H1 (cell line): Measurements from ENCODE around the gene CPM. TPM values are rescaled to one million over a fixed set of nuclear protein-coding genes. Genes with fewer than 3 reads are reported as not detected.

Source experiments
- CTCF ChIA-PET: fragments of 300-600 bp; sonication (Branson Sonifier 250); formaldehyde crosslinking; loops from one replicate; lab custom pipeline; 2021; ENCODE audit not compliant: partially characterized antibody; lab: Charles Lee
- POLR2A ChIA-PET: fragments of 300-600 bp; sonication (Branson Sonifier 250); formaldehyde crosslinking; loops from one replicate; lab custom pipeline; 2021; ENCODE audit warnings: inconsistent platforms; ENCODE audit not compliant: partially characterized antibody; lab: Charles Lee
- DNase-seq, 2 experiments: peaks; one replicate each; pipeline versions ENCODE4 v3.0.0 to v3.0.0-alpha.2; 2010 to 2022; ENCODE audit warnings: low spot score in 2 of 2, low read depth in 1 of 2, mixed read lengths in 1 of 2
- FAIRE-seq: peaks from 2 replicates; lab custom pipeline; 2011; peaks lifted over from hg19 to GRCh38; lab: Jason Lieb, UNC
- H2AFZ ChIP-seq: 2 replicates; pipeline ENCODE4 v1.8.1; 2012; ENCODE audit warnings: low read length, inconsistent platforms
- H2AK5ac ChIP-seq: 2 replicates; pipeline ENCODE4 v1.6.1; 2013; ENCODE audit warnings: low read depth, low read length
- H2BK120ac ChIP-seq: replicated peaks from 2 replicates; pipeline ENCODE3; 2013; ENCODE audit warnings: low read depth, low read length, inconsistent platforms
- H2BK12ac ChIP-seq: 2 replicates; pipeline ENCODE4 v1.6.1; 2013; ENCODE audit warnings: low read depth, low read length
- H2BK15ac ChIP-seq: 2 replicates; pipeline ENCODE4 v1.6.1; 2013; ENCODE audit warnings: low read length
- H2BK20ac ChIP-seq: 2 replicates; pipeline ENCODE4 v1.6.1; 2013; ENCODE audit warnings: low read length
- H2BK5ac ChIP-seq: 2 replicates; pipeline ENCODE4 v1.6.1; 2013; ENCODE audit warnings: low read depth, low read length
- H3K14ac ChIP-seq: 2 replicates; pipeline ENCODE4 v1.6.1; 2013; ENCODE audit warnings: inconsistent platforms; ENCODE audit not compliant: insufficient read length
- H3K18ac ChIP-seq: 2 replicates; pipeline ENCODE4 v1.6.1; 2013; ENCODE audit warnings: low read length; ENCODE audit errors: extremely low read depth
- H3K23ac ChIP-seq: 2 replicates; pipeline ENCODE4 v1.6.1; 2013; ENCODE audit warnings: inconsistent platforms; ENCODE audit not compliant: insufficient read length
- H3K23me2 ChIP-seq: 2 replicates; pipeline ENCODE4 v1.6.1; 2013; ENCODE audit warnings: low read depth, low read length
- H3K27ac ChIP-seq: 2 replicates; pipeline ENCODE4 v1.6.1; 2011; ENCODE audit warnings: low read depth, low read length, inconsistent platforms
- H3K27me3 ChIP-seq, 4 experiments: replicated peaks in 1 of 4; 1 replicate in 1 of 4; 2 replicates in 3 of 4; pipeline versions ENCODE4 v1.6.1 to v1.8.1; 2011 to 2013; ENCODE audit warnings: low read length in 3 of 4, mild to moderate bottlenecking in 3 of 4, inconsistent platforms in 2 of 4, mixed read lengths in 2 of 4, moderate library complexity in 1 of 4; ENCODE audit not compliant: control insufficient read depth in 3 of 4, insufficient read depth in 3 of 4; ENCODE audit errors: extremely low read depth in 1 of 4
- H3K36me3 ChIP-seq, 4 experiments: 2 replicates each; pipeline versions ENCODE4 v1.6.1 to v1.8.1; 2011 to 2013; ENCODE audit warnings: mild to moderate bottlenecking in 4 of 4, low read length in 3 of 4, moderate library complexity in 2 of 4, control low read depth in 1 of 4, inconsistent platforms in 1 of 4; ENCODE audit not compliant: insufficient read depth in 4 of 4, control insufficient read depth in 2 of 4
- H3K4ac ChIP-seq: replicated peaks from 2 replicates; pipeline ENCODE3; 2013; ENCODE audit warnings: low read length, low read depth, mixed read lengths, inconsistent platforms; ENCODE audit not compliant: insufficient read length
- H3K4me1 ChIP-seq, 4 experiments: replicated peaks in 1 of 4; 1 replicate in 1 of 4; 2 replicates in 3 of 4; pipeline versions ENCODE4 v1.6.1 to v1.8.1; 2011 to 2013; ENCODE audit warnings: low read length in 3 of 4, inconsistent platforms in 2 of 4, mixed read lengths in 1 of 4; ENCODE audit not compliant: insufficient read depth in 4 of 4, control insufficient read depth in 3 of 4
- H3K4me2 ChIP-seq, 2 experiments: 2 replicates each; pipeline versions ENCODE4 v1.6.1 to v1.8.1; 2011 to 2013; ENCODE audit warnings: low read depth in 2 of 2, low read length in 2 of 2, control low read depth in 1 of 2, inconsistent platforms in 1 of 2, mild to moderate bottlenecking in 1 of 2; ENCODE audit not compliant: insufficient read depth in 1 of 2
- H3K4me3 ChIP-seq, 4 experiments: fragments of 200-600, 300-600 bp in 1 of 4; sonication (generic), shearing (Covaris generic), sonication (Bioruptor Twin) in 1 of 4; 2 replicates each; pipeline versions ENCODE4 v1.5.1 to v1.8.1; 2011 to 2016; ENCODE audit warnings: low read length in 4 of 4, low read depth in 3 of 4, control low read depth in 2 of 4, inconsistent platforms in 2 of 4, mild to moderate bottlenecking in 2 of 4, mixed read lengths in 1 of 4, moderate library complexity in 1 of 4; ENCODE audit not compliant: insufficient read depth in 2 of 4; ENCODE audit errors: extremely low read depth in 1 of 4
- H3K56ac ChIP-seq: replicated peaks from 2 replicates; pipeline ENCODE3; 2013; ENCODE audit warnings: low read depth, mild to moderate bottlenecking, mixed read lengths, low read length, inconsistent platforms; ENCODE audit not compliant: insufficient read length
- H3K79me1 ChIP-seq: 2 replicates; pipeline ENCODE4 v1.6.1; 2013; ENCODE audit warnings: low read depth, low read length, control low read depth
- H3K79me2 ChIP-seq, 2 experiments: 2 replicates each; pipeline versions ENCODE4 v1.6.1 to v1.8.1; 2012 to 2013; ENCODE audit warnings: low read length in 2 of 2, mild to moderate bottlenecking in 2 of 2, inconsistent platforms in 1 of 2; ENCODE audit not compliant: insufficient read depth in 2 of 2, control insufficient read depth in 1 of 2
- H3K9ac ChIP-seq, 4 experiments: replicated peaks in 1 of 4; 1 replicate in 1 of 4; 2 replicates in 3 of 4; pipeline versions ENCODE4 v1.6.1 to v1.8.1; 2011 to 2013; ENCODE audit warnings: low read depth in 3 of 4, low read length in 3 of 4, control low read depth in 2 of 4, mild to moderate bottlenecking in 2 of 4, moderate library complexity in 2 of 4, inconsistent platforms in 1 of 4; ENCODE audit errors: extremely low read depth in 1 of 4
- H3K9me3 ChIP-seq, 2 experiments: 2 replicates each; pipeline versions ENCODE4 v1.6.1 to v1.8.1; 2012 to 2013; ENCODE audit warnings: mild to moderate bottlenecking in 2 of 2, moderate library complexity in 2 of 2, control low read depth in 1 of 2, inconsistent platforms in 1 of 2, low read depth in 1 of 2, low read length in 1 of 2, mixed read lengths in 1 of 2; ENCODE audit not compliant: insufficient read depth in 2 of 2
- H4K20me1 ChIP-seq, 2 experiments: replicated peaks in 1 of 2; 2 replicates each; pipeline versions ENCODE3 to v1.8.1; 2011 to 2013; ENCODE audit warnings: inconsistent platforms in 2 of 2, low read length in 2 of 2, mild to moderate bottlenecking in 1 of 2; ENCODE audit not compliant: insufficient read depth in 2 of 2, control insufficient read depth in 1 of 2
- H4K5ac ChIP-seq: 2 replicates; pipeline ENCODE4 v1.6.1; 2013; ENCODE audit warnings: low read length, low read depth, mixed read lengths, inconsistent platforms; ENCODE audit not compliant: insufficient read length
- H4K8ac ChIP-seq: 2 replicates; pipeline ENCODE4 v1.8.0; 2013; ENCODE audit warnings: mild to moderate bottlenecking, moderate library complexity, low read length, inconsistent platforms; ENCODE audit not compliant: insufficient read depth; ENCODE audit errors: extremely low read depth
- H4K91ac ChIP-seq: replicated peaks from 2 replicates; pipeline ENCODE3; 2013; ENCODE audit warnings: low read length, mixed read lengths, inconsistent platforms; ENCODE audit not compliant: insufficient read length
- ATF3 ChIP-seq: IDR thresholded peaks from 2 replicates; pipeline ENCODE4 v1.6.1; 2011; ENCODE audit warnings: low read depth, mild to moderate bottlenecking, low read length; ENCODE audit not compliant: insufficient read depth
- BCL11A ChIP-seq, 2 experiments: IDR thresholded peaks; one replicate each; pipeline ENCODE4 v1.6.1; 2011; ENCODE audit warnings: low read depth in 2 of 2, low read length in 2 of 2, mild to moderate bottlenecking in 2 of 2
- CBX8 ChIP-seq: fragments of 300-800, 300-1000 bp; sonication (generic); IDR thresholded peaks from 2 replicates; pipeline ENCODE4 v1.7.1; 2016; ENCODE audit warnings: low read depth, low read length, borderline replicate concordance
- CHD2 ChIP-seq: IDR thresholded peaks from 2 replicates; pipeline ENCODE4 v1.6.1; 2012; ENCODE audit warnings: low read length, improper control_type of control experiment
- CTBP2 ChIP-seq: IDR thresholded peaks from 2 replicates; pipeline ENCODE4 v1.7.0; 2011; ENCODE audit warnings: borderline replicate concordance, mild to moderate bottlenecking, moderate library complexity, mixed read lengths, low read length; ENCODE audit not compliant: insufficient read depth, insufficient read length
- KDM4A ChIP-seq: IDR thresholded peaks from one replicate; pipeline ENCODE4 v1.7.1; 2012; ENCODE audit warnings: low read depth, mild to moderate bottlenecking, moderate library complexity, low read length, inconsistent platforms; ENCODE audit not compliant: severe bottlenecking
- SP2 ChIP-seq: IDR thresholded peaks from 2 replicates; pipeline ENCODE4 v1.6.1; 2012; ENCODE audit warnings: mild to moderate bottlenecking, low read length, inconsistent platforms
- SRF ChIP-seq: IDR thresholded peaks from 2 replicates; pipeline ENCODE4 v1.6.1; 2011; ENCODE audit warnings: mild to moderate bottlenecking, low read depth, low read length, moderate library complexity
- TAF7 ChIP-seq: optimal IDR thresholded peaks from 2 replicates; pipeline ENCODE3; 2011; ENCODE audit warnings: low read depth, mild to moderate bottlenecking, inconsistent platforms, low read length, moderate library complexity, borderline replicate concordance
- YY1 ChIP-seq: IDR thresholded peaks from 2 replicates; pipeline ENCODE4 v1.6.1; 2011; ENCODE audit warnings: low read depth, mild to moderate bottlenecking, low read length
- WGBS, 2 experiments: shearing (Covaris generic) in 1 of 2; methylation state at CpG; one replicate each; pipeline versions ENCODE4 v1.1.6 to v1.1.7; 2013 to 2015; ENCODE audit warnings: low lambda C conversion rate in 2 of 2, mixed read lengths in 2 of 2, inconsistent platforms in 1 of 2, low coverage in 1 of 2, missing lambda C conversion rate in 1 of 2; ENCODE audit not compliant: insufficient replicate concordance in 2 of 2, insufficient coverage in 1 of 2, insufficient read length in 1 of 2; ENCODE audit errors: extremely low coverage in 1 of 2, missing lambda C conversion rate in 1 of 2; 5-methylcytosine and 5-hydroxymethylcytosine counted together
- polyA plus RNA-seq, 7 experiments: library from polyadenylated mRNA; depleted of rRNA in 3 of 7; stranded (reverse) in 5 of 7; unstranded in 2 of 7; fragments of >200 nt in 5 of 7; fragments of 200-250 nt in 2 of 7; gene quantifications; 1 replicate in 5 of 7; 2 replicates in 1 of 7; 4 replicates in 1 of 7; pipeline versions ENCODE4 v1.2.1 to v1.2.3, GENCODE V29; 2011 to 2013; ENCODE audit warnings: missing spikeins in 2 of 7, mixed read lengths in 2 of 7
- total RNA-seq: library from RNA; stranded (reverse); fragmentation: NEBNext Ultra II Directional; extraction: Animal tissue kit (Norgen Biotek cat#: 25700); gene quantifications from 2 replicates; pipeline ENCODE4 v1.2.1, GENCODE V29; 2021

The CPM gene
- total and polyA plus RNA-seq, 2 of the 8 experiments (the other 6 are each of a cell fraction or from before 2014, with no cell fraction given) = 0.33 to 3.1 TPM

GRCh38 chr12:68846811-68847210 lies 86.2 kb downstream of the CPM start:
- H3K23ac ChIP-seq = no peak overlapping the region
- H3K27ac ChIP-seq = no peak overlapping the region
- no peaks in the 10 kb centered on the region for H3K23me2 ChIP-seq
- ChIA-PET POLR2A (interaction anchor here (4.5 kb wide), 1 partner anchor 16 kb away, joined by 18 read pairs; no protein-coding TSS in a partner anchor), CTCF (interaction anchor here (0.6 to 4.0 kb wide), 2 partner anchors 16 to 60 kb away, joined by 3 to 33 read pairs; no protein-coding TSS in a partner anchor)
- TF ChIP-seq KDM4A (no peak), BCL11A (IDR thresholded peaks at IDR 0.05; ENCODE audit: low read depth in 2 of 2, low read length in 2 of 2) (no peak), TAF7 (no peak), ATF3 (no peak), CBX8 (no peak), CHD2 (no peak), YY1 (no peak), CTBP2 (no peak), SP2 (no peak), SRF (no peak)
- no peak overlapping the region for H2BK120ac ChIP-seq
- H3K4me3 ChIP-seq = no peak overlapping the region
- peaks cover 4 to 17% (median 12%) of the 10 kb centered on the region in 4 experiments; a peak in 7 of 8 replicates for H3K36me3 ChIP-seq
- H2BK20ac ChIP-seq = no peak overlapping the region
- no peaks in the 10 kb centered on the region for H3K4me1 ChIP-seq
- H2BK5ac ChIP-seq = no peak overlapping the region
- H3K79me1 ChIP-seq = no peaks in the 10 kb centered on the region
- DNase-seq (no peak), FAIRE-seq (no peak)
- no peak overlapping the region for H2BK15ac ChIP-seq
- no peaks in the 10 kb centered on the region for H3K9me3 ChIP-seq
- H3K27me3 ChIP-seq = no peaks in the 10 kb centered on the region
- no peak overlapping the region for H4K5ac ChIP-seq
- no peak overlapping the region for H2AK5ac ChIP-seq
- H3K4ac ChIP-seq = no peak overlapping the region
- H3K14ac ChIP-seq = no peak overlapping the region
- no peak overlapping the region for H2AFZ ChIP-seq
- H3K56ac ChIP-seq = no peak overlapping the region
- H3K4me2 ChIP-seq = no peak overlapping the region
- H4K20me1 ChIP-seq = peaks cover 2 to 4% of the 10 kb centered on the region in 2 experiments
- no peak overlapping the region for H2BK12ac ChIP-seq
- H3K79me2 ChIP-seq = no peaks in the 10 kb centered on the region
- no peak overlapping the region for H3K9ac ChIP-seq
- H4K91ac ChIP-seq = no peak overlapping the region
- H4K8ac ChIP-seq = no peak overlapping the region
- 89% methylated on average over 3 of the region's 3 CpGs; no CpG with 5 or more reads in 1 of the 2 experiments for WGBS, 2 experiments
- H3K18ac ChIP-seq = no peak overlapping the region
